Stimulated activated effector memory CD8-positive, alpha-beta T cell treated with anti-CD3 and anti-CD28 coated beads, Interleukin-12 subunit alpha, Interleukin-12 subunit beta, amount 100 ng/mL, for 72 hours (primary cell): Measurements from ENCODE around the gene SEC16A.

Source experiments
- ATAC-seq: fragments of 150-1000 bp; cut with Tn5 transposase; 2 replicates; pipeline ENCODE4 v1.10.0; 2021
- DNase-seq, 2 donors: peaks; one replicate each; pipeline ENCODE4 v3.0.0; 2021 to 2022; ENCODE audit warnings: low spot score in 2 of 2
- H3K27ac Mint-ChIP-seq: one replicate; pipeline ENCODE4 v1.8.0; 2022; ENCODE audit warnings: mild to moderate bottlenecking, mixed read lengths
- H3K36me3 Mint-ChIP-seq: one replicate; pipeline ENCODE4 v1.8.0; 2022; ENCODE audit warnings: mild to moderate bottlenecking, mixed read lengths
- H3K4me1 Mint-ChIP-seq: one replicate; pipeline ENCODE4 v1.8.0; 2022; ENCODE audit warnings: mixed read lengths
- H3K4me3 Mint-ChIP-seq: one replicate; pipeline ENCODE4 v1.8.0; 2022; ENCODE audit warnings: mild to moderate bottlenecking, mixed read lengths
- H3K9me3 Mint-ChIP-seq: one replicate; pipeline ENCODE4 v1.8.0; 2022; ENCODE audit warnings: mixed read lengths

Gene SEC16A

DNA sequence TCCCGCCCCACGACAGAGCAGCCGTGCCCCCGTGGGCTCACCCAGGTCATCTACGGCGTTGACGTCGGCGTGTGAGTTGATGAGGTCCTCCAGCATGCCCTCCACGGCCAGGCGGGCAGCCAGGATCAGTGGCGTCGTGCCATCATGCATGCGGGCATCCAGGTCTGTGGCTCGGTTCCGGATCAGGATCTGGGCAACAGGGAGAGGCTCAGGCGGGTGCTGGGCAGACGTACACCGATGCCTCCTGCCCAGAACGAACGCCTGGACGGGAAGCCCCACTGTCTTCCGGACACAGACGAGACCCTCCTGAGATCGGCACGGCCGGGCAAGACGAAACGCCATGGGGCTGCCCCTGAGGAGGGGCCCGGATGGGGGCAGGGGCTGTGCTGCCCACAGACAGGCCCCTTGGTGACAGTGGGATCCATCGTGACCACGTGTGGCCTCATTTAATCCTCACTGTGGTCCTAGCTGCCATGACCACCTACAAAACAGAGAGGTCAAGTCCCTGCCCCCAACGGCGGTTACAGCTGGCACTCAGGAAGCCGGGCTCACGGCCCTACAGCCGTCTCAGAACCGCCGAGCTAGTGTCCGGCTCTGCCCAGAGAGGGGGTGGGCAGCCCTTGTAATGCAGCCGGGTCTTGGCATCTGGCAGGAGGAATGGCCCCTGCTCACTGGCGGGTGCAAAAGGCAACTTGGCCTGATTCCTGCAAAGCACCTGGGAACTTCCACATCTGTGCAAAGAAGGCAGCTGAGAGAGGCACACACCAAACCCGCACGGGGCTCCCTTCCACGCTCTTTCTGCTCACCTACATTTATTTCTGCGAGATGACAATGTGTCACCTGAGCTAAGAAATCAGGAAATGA, 16.5 kb upstream of the SEC16A start:
- Mint-ChIP-seq H3K27ac (no peak overlapping the region), H3K36me3 (peaks cover 94% of the 10 kb centered on the region), H3K4me3 (no peak overlapping the region)

GRCh38 chr9:136497916-136498695, 15.3 kb upstream of the SEC16A start:
- peaks cover 88% of the 10 kb centered on the region for H3K36me3 Mint-ChIP-seq
- ATAC-seq (no peak), DNase-seq (no peak)
- H3K4me3 Mint-ChIP-seq: no peak overlapping the region
- H3K4me1 Mint-ChIP-seq: no peaks in the 10 kb centered on the region
- H3K9me3 Mint-ChIP-seq: no peaks in the 10 kb centered on the region
- H3K27ac Mint-ChIP-seq: peak overlapping the region; percentile 37

More for the DNA sequence above, 16.5 kb upstream of the SEC16A start:
- ATAC-seq (no peak), DNase-seq (no peak)
- H3K9me3 Mint-ChIP-seq: no peaks in the 10 kb centered on the region
- H3K4me1 Mint-ChIP-seq: no peaks in the 10 kb centered on the region

GRCh38 chr9:136496801-136497620, 14.2 kb upstream of the SEC16A start:
- no peak for ATAC-seq
- no peaks in the 10 kb centered on the region for H3K4me1 Mint-ChIP-seq
- no peaks in the 10 kb centered on the region for H3K9me3 Mint-ChIP-seq
- no peak overlapping the region for H3K27ac Mint-ChIP-seq
- no peak overlapping the region for H3K4me3 Mint-ChIP-seq
- DNase-seq: no peak
- H3K36me3 Mint-ChIP-seq: peaks cover 80% of the 10 kb centered on the region

DNA sequence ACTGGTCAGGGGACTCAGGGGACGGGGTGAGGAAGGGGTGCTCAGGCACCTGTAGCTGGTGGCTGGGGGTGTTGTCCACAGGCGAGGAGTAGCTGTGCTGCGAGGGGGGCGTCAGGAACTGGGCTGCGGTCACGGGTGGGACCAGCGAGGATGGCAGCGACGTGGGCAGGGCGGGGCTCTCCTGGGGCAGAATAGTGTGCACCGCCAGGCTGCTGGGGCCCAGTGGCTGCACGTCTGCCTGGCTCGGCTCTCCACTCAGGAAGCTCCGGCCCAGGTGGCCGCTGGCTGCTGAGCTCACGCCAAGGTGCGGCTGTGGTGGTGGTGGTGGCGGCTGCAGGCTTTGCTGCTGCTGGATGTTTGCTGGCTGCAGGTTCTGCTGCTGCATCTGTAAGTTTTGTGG, 13.3 kb upstream of the SEC16A start:
- Mint-ChIP-seq H3K9me3 (no peaks in the 10 kb centered on the region), H3K27ac (peak overlapping the region; percentile 63), H3K36me3 (peaks cover 71% of the 10 kb centered on the region), H3K4me3 (no peak overlapping the region), H3K4me1 (no peaks in the 10 kb centered on the region)
- DNase-seq (no peak), ATAC-seq (no peak)

DNA sequence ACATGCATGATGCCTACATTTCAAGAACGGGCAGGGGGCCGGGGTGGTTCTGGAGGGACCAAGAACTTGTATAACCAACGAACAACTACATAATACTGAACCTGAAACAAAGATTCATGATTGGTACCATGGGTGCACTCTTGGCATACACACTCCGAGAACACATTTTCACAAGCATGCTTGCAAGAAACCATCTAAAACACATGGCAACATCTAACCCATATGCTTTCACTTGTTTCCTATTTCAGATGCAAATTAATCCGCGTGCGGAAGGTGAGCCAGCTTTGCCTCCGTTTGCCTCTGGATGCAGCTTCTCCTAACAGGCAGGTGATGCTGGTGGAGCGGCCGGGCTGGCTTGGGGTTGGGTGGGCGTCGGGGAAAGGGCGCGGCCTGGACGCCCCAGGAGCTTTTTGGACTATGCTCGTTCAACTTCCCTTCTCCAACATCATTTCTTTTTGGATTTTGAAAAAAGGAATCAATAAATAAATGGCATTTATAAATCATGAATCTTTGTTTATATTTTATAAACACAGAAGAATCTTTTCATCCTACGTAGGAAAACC, 12.5 kb upstream of the SEC16A start:
- no peak for DNase-seq
- H3K36me3 Mint-ChIP-seq: peaks cover 63% of the 10 kb centered on the region

GRCh38 chr9:136494531-136495215, 11.8 kb upstream of the SEC16A start:
- H3K36me3 Mint-ChIP-seq: peaks cover 56% of the 10 kb centered on the region
- no peaks in the 10 kb centered on the region for H3K9me3 Mint-ChIP-seq
- no peaks in the 10 kb centered on the region for H3K4me1 Mint-ChIP-seq
- H3K4me3 Mint-ChIP-seq: no peak overlapping the region
- DNase-seq: no peak
- ATAC-seq: no peak
- no peak overlapping the region for H3K27ac Mint-ChIP-seq

More for the DNA sequence above, 12.5 kb upstream of the SEC16A start:
- Mint-ChIP-seq H3K4me3 (no peak overlapping the region), H3K4me1 (no peaks in the 10 kb centered on the region), H3K9me3 (no peaks in the 10 kb centered on the region), H3K27ac (no peak overlapping the region)
- no peak for ATAC-seq

GRCh38 chr9:136494012-136494411, 11.2 kb upstream of the SEC16A start:
- DNase-seq (no peak), ATAC-seq (no peak)
- Mint-ChIP-seq H3K4me1 (no peaks in the 10 kb centered on the region), H3K9me3 (no peaks in the 10 kb centered on the region), H3K4me3 (no peak overlapping the region), H3K36me3 (peaks cover 50% of the 10 kb centered on the region), H3K27ac (no peak overlapping the region)

GRCh38 chr9:136493567-136493971, 10.7 kb upstream of the SEC16A start:
- DNase-seq (no peak), ATAC-seq (no peak)
- no peaks in the 10 kb centered on the region for H3K9me3 Mint-ChIP-seq
- no peak overlapping the region for H3K27ac Mint-ChIP-seq
- H3K36me3 Mint-ChIP-seq: peaks cover 46% of the 10 kb centered on the region
- no peak overlapping the region for H3K4me3 Mint-ChIP-seq
- H3K4me1 Mint-ChIP-seq: no peaks in the 10 kb centered on the region

DNA sequence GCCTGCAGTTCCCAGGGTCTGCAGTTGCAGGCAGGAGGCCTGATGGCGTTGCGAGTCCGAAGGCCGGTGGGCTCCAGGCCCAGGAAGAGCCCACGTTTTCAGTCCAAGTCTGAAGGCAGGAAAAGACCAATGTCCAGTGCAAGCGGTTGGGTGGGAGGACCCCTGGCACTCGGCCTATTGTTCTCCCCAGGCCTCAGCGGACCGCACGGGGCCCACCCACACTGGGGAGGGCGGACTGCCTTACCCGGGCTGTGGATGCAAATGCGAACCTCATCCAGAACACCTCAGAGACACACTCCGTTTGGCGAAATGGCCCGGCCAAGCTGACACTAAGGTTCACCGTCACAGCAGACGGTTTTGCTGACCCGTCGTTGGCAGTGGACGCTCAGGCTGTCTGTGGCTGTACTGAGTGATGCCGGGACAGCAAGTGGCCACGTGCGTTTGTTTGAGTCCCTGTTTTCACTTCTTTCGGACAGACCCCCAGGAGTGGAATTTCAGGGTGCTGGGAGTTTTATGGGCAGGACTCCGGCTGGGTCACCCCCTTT, 10.2 kb upstream of the SEC16A start:
- Mint-ChIP-seq H3K27ac (peak overlapping the region; percentile 54), H3K9me3 (no peaks in the 10 kb centered on the region), H3K4me1 (no peaks in the 10 kb centered on the region), H3K4me3 (no peak overlapping the region), H3K36me3 (peaks cover 41% of the 10 kb centered on the region)
- no peak for DNase-seq
- ATAC-seq: no peak

GRCh38 chr9:136489731-136490130, 6.9 kb upstream of the SEC16A start:
- peaks cover 11% of the 10 kb centered on the region for H3K4me1 Mint-ChIP-seq
- no peak overlapping the region for H3K4me3 Mint-ChIP-seq
- H3K27ac Mint-ChIP-seq: no peak overlapping the region
- no peaks in the 10 kb centered on the region for H3K9me3 Mint-ChIP-seq
- ATAC-seq (no peak), DNase-seq (no peak)
- H3K36me3 Mint-ChIP-seq: peaks cover 17% of the 10 kb centered on the region

- Mint-ChIP-seq H3K4me1 (peaks cover 12% of the 10 kb centered on the region), H3K4me3 (no peak overlapping the region), H3K9me3 (no peaks in the 10 kb centered on the region), H3K36me3 (peaks cover 11% of the 10 kb centered on the region), H3K27ac (no peak overlapping the region)
- ATAC-seq: peak; percentile 46
- peak; percentile 65 to 87 for DNase-seq
These were observed 5.7 kb upstream of the SEC16A start for GRCh38 chr9:136488247-136489214.

GRCh38 chr9:136487672-136488071, 4.8 kb upstream of the SEC16A start:
- no peak overlapping the region for H3K4me3 Mint-ChIP-seq

DNA sequence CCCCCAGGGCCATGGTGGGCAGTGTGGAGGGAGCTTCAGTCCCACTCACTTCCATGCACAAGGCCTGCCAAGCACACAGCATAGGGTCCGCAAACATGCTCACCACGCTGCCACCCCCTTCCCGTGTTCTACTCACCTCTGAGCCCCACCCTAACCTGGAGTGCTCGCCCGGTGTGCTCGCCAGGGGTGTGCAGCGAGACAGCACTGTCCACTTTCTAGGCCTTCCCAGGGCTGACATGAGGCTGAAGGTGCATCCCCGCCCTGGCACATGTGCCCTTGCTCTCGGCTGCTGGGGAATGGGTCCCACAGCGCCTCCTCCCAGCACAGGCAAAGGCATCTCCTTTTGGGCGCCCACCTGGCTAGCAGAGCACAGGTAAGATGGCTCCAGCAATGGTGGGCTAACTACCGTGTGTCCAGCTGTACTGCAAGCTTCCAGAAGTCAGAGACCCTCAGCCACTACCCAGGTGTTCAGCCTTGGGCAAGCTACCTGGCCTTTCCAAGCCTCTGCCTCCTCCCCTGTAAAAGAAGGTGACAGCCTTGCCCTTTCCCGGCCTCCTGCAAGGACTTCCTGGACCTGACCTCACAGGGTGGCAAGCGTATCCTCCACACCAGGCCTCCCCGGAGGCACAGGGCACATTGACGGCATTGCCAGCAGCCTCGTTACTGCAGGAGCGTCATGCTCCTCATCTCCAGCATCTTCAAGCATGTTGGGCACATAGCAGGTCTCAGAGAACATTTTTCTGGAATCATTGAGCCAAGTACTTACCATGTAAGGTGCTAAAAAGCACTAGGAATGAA, 4.2 kb upstream of the SEC16A start:
- no peak for ATAC-seq
- no peaks in the 10 kb centered on the region for H3K9me3 Mint-ChIP-seq
- peaks cover 26% of the 10 kb centered on the region for H3K36me3 Mint-ChIP-seq
- no peak overlapping the region for H3K27ac Mint-ChIP-seq
- DNase-seq: no peak
- peaks cover 18% of the 10 kb centered on the region for H3K4me1 Mint-ChIP-seq
- no peak overlapping the region for H3K4me3 Mint-ChIP-seq

More at GRCh38 chr9:136487672-136488071, 4.8 kb upstream of the SEC16A start:
- Mint-ChIP-seq H3K4me1 (peaks cover 12% of the 10 kb centered on the region), H3K9me3 (no peaks in the 10 kb centered on the region), H3K36me3 (peaks cover 20% of the 10 kb centered on the region), H3K27ac (no peak overlapping the region)
- ATAC-seq (no peak), DNase-seq (no peak)
